ENCODE data around the gene SLC38A8. TPM values are rescaled to one million over a fixed set of nuclear protein-coding genes. Genes with fewer than 3 reads are reported as not detected.

SLC38A8 gene
- total RNA-seq, 1 donor = not detected

GRCh38 chr16:83995754-83996153 lies 46.8 kb downstream of the SLC38A8 start:
- TF ChIP-seq, protein P1, sequence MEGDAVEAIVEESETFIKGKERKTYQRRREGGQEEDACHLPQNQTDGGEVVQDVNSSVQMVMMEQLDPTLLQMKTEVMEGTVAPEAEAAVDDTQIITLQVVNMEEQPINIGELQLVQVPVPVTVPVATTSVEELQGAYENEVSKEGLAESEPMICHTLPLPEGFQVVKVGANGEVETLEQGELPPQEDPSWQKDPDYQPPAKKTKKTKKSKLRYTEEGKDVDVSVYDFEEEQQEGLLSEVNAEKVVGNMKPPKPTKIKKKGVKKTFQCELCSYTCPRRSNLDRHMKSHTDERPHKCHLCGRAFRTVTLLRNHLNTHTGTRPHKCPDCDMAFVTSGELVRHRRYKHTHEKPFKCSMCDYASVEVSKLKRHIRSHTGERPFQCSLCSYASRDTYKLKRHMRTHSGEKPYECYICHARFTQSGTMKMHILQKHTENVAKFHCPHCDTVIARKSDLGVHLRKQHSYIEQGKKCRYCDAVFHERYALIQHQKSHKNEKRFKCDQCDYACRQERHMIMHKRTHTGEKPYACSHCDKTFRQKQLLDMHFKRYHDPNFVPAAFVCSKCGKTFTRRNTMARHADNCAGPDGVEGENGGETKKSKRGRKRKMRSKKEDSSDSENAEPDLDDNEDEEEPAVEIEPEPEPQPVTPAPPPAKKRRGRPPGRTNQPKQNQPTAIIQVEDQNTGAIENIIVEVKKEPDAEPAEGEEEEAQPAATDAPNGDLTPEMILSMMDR (IDR thresholded peaks at IDR 0.05; ENCODE audit: extremely low read depth, low read depth, low read length) = no peak
- Histone ChIP-seq H3K4me1 (ENCODE audit: insufficient read depth, low read length) (peaks cover 12% of the 10 kb centered on the region), H3K9me3 (ENCODE audit: low read depth, low read length) (no peaks in the 10 kb centered on the region), H3K27me3 (ENCODE audit: insufficient read depth, low read length) (no peaks in the 10 kb centered on the region), H3K4me2 (ENCODE audit: insufficient read depth, low read length) (no peak overlapping the region), H3K27ac (ENCODE audit: low read depth, low read length) (no peak overlapping the region), H3K36me3 (ENCODE audit: insufficient read depth, low read length) (no peaks in the 10 kb centered on the region), H3K4me3 (ENCODE audit: insufficient read depth, low read length) (no peak overlapping the region), H2AFZ (ENCODE audit: low read length) (no peak overlapping the region), H3K79me2 (ENCODE audit: insufficient read depth, low read length) (no peaks in the 10 kb centered on the region), H4K20me1 (ENCODE audit: insufficient read depth, low read length) (no peaks in the 10 kb centered on the region)
- DNase-seq (ENCODE audit: insufficient read length, low spot score, missing footprints) = no peak

- Histone ChIP-seq H4K20me1 (ENCODE audit: insufficient read depth, low read length) (no peaks in the 10 kb centered on the region), H3K4me3 (ENCODE audit: insufficient read depth, low read length) (no peak overlapping the region), H2AFZ (ENCODE audit: low read length) (peak overlapping the region; percentile 46), H3K4me2 (ENCODE audit: insufficient read depth, low read length) (no peak overlapping the region), H3K4me1 (ENCODE audit: insufficient read depth, low read length) (peaks cover 12% of the 10 kb centered on the region), H3K79me2 (ENCODE audit: insufficient read depth, low read length) (no peaks in the 10 kb centered on the region), H3K9me3 (ENCODE audit: low read depth, low read length) (no peaks in the 10 kb centered on the region), H3K36me3 (ENCODE audit: insufficient read depth, low read length) (no peaks in the 10 kb centered on the region), H3K27me3 (ENCODE audit: insufficient read depth, low read length) (peaks cover 7% of the 10 kb centered on the region), H3K27ac (ENCODE audit: low read depth, low read length) (no peak overlapping the region)
- TF ChIP-seq, protein P1 (IDR thresholded peaks at IDR 0.05; ENCODE audit: extremely low read depth, low read depth, low read length) = no peak
- DNase-seq (ENCODE audit: insufficient read length, low spot score, missing footprints) = no peak
Observed at GRCh38 chr16:83994703-83995102, 47.9 kb downstream of the SLC38A8 start.

GRCh38 chr16:83994087-83994486 lies 48.5 kb downstream of the SLC38A8 start:
- Histone ChIP-seq H3K4me1 (ENCODE audit: insufficient read depth, low read length) (peaks cover 12% of the 10 kb centered on the region), H3K27ac (ENCODE audit: low read depth, low read length) (peak overlapping the region; percentile 23), H3K9me3 (ENCODE audit: low read depth, low read length) (no peaks in the 10 kb centered on the region), H3K79me2 (ENCODE audit: insufficient read depth, low read length) (no peaks in the 10 kb centered on the region), H4K20me1 (ENCODE audit: insufficient read depth, low read length) (no peaks in the 10 kb centered on the region), H3K36me3 (ENCODE audit: insufficient read depth, low read length) (no peaks in the 10 kb centered on the region), H3K27me3 (ENCODE audit: insufficient read depth, low read length) (peaks cover 12% of the 10 kb centered on the region), H3K4me2 (ENCODE audit: insufficient read depth, low read length) (no peak overlapping the region), H2AFZ (ENCODE audit: low read length) (peak overlapping the region; percentile 68), H3K4me3 (ENCODE audit: insufficient read depth, low read length) (no peak overlapping the region)
- peak; percentile 94 for DNase-seq (ENCODE audit: insufficient read length, low spot score, missing footprints)
- TF ChIP-seq, protein P1 (IDR thresholded peaks at IDR 0.05; ENCODE audit: extremely low read depth, low read depth, low read length) = no peak

DNA sequence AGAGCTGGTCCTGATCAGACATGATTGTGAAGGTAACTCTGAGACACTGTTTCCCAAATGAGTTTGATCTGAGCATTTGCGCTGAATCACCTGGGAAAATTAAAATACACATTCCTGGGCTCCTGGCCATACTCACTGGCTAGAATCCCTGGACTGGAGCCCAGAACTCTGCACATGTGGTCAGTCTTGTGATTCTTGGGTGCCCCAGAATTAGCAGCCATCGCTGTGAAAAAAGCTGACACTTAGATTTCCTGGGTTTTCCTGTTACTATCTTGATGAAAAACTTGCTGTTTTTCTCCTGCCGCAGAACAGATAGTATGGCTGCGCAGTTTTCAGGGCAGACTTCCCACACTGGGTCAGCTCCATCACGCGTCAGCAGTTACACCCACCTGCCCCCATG lies 50.0 kb downstream of the SLC38A8 start:
- no peak overlapping the region for H3K27ac ChIP-seq (ENCODE audit: low read depth, low read length)
- peaks cover 24% of the 10 kb centered on the region for H3K27me3 ChIP-seq (ENCODE audit: insufficient read depth, low read length)
- H2AFZ ChIP-seq (ENCODE audit: low read length) = peak overlapping the region; percentile 25
- H3K36me3 ChIP-seq (ENCODE audit: insufficient read depth, low read length) = no peaks in the 10 kb centered on the region
- H3K9me3 ChIP-seq (ENCODE audit: low read depth, low read length) = no peaks in the 10 kb centered on the region
- no peaks in the 10 kb centered on the region for H4K20me1 ChIP-seq (ENCODE audit: insufficient read depth, low read length)
- TF ChIP-seq, protein P1 (IDR thresholded peaks at IDR 0.05; ENCODE audit: extremely low read depth, low read depth, low read length) = no peak
- H3K79me2 ChIP-seq (ENCODE audit: insufficient read depth, low read length) = no peaks in the 10 kb centered on the region
- no peak overlapping the region for H3K4me2 ChIP-seq (ENCODE audit: insufficient read depth, low read length)
- peaks cover 12% of the 10 kb centered on the region for H3K4me1 ChIP-seq (ENCODE audit: insufficient read depth, low read length)
- DNase-seq (ENCODE audit: insufficient read length, low spot score, missing footprints) = peak; percentile 90
- no peak overlapping the region for H3K4me3 ChIP-seq (ENCODE audit: insufficient read depth, low read length)

Measured in osteoblast (primary cell).